ENCODE results near the gene FAM13B.
"Not testable (repeated sequence)": the region's sequence is repeated elsewhere in the genome, so short reads cannot be mapped to it uniquely, and the experiment has no call there.

The FAM13B gene

GRCh38 chr5:138035605-138036537 is 3.0 kb upstream of the FAM13B start:
- peak in 1 of 2 donors; percentile 61 for DNase-seq (ENCODE audit: low read depth in 1 of 2, low spot score in 1 of 2)

GRCh38 chr5:138033907-138034306 is 1.0 kb upstream of the FAM13B start:
- DNase-seq (ENCODE audit: low read depth in 1 of 2, low spot score in 1 of 2), result no peak

- DNase-seq (ENCODE audit: low read depth in 1 of 2, low spot score in 1 of 2), result no peak
Measured at GRCh38 chr5:138033386-138033808, 518 bp upstream of the FAM13B start.

GRCh38 chr5:138032028-138032571 is 779 bp downstream of the FAM13B start:
- DNase-seq (ENCODE audit: low read depth in 1 of 2, low spot score in 1 of 2), result peak in 1 of 2 donors; percentile 26

GRCh38 chr5:138029944-138030343 is 2.9 kb downstream of the FAM13B start:
- no peak for DNase-seq (ENCODE audit: low read depth in 1 of 2, low spot score in 1 of 2)

- DNase-seq (ENCODE audit: low read depth in 1 of 2, low spot score in 1 of 2), result no peak
Measured at GRCh38 chr5:138029501-138029900, 3.4 kb downstream of the FAM13B start.

- DNase-seq (ENCODE audit: low read depth in 1 of 2, low spot score in 1 of 2), result no peak
Measured at GRCh38 chr5:138028971-138029365, 3.9 kb downstream of the FAM13B start.

- not testable (repeated sequence) for DNase-seq (ENCODE audit: low read depth in 1 of 2, low spot score in 1 of 2)
Measured at GRCh38 chr5:138028262-138028970, 4.5 kb downstream of the FAM13B start.

GRCh38 chr5:138026793-138027192 is 6.1 kb downstream of the FAM13B start:
- not testable (repeated sequence) for DNase-seq (ENCODE audit: low read depth in 1 of 2, low spot score in 1 of 2)

- DNase-seq (ENCODE audit: low read depth in 1 of 2, low spot score in 1 of 2), result no peak
Measured at GRCh38 chr5:138025285-138025684, 7.6 kb downstream of the FAM13B start.

GRCh38 chr5:138024117-138024516 is 8.8 kb downstream of the FAM13B start:
- no peak for DNase-seq (ENCODE audit: low read depth in 1 of 2, low spot score in 1 of 2)

GRCh38 chr5:138022912-138023311 is 10.0 kb downstream of the FAM13B start:
- DNase-seq (ENCODE audit: low read depth in 1 of 2, low spot score in 1 of 2), result no peak

- no peak for DNase-seq (ENCODE audit: low read depth in 1 of 2, low spot score in 1 of 2)
Measured at GRCh38 chr5:138021771-138022170, 11.1 kb downstream of the FAM13B start.

- no peak for DNase-seq (ENCODE audit: low read depth in 1 of 2, low spot score in 1 of 2)
Measured at GRCh38 chr5:138018849-138019248, 14.0 kb downstream of the FAM13B start.

- no peak for DNase-seq (ENCODE audit: low read depth in 1 of 2, low spot score in 1 of 2)
Measured at GRCh38 chr5:138015916-138016315, 17.0 kb downstream of the FAM13B start.

- no peak for DNase-seq (ENCODE audit: low read depth in 1 of 2, low spot score in 1 of 2)
Measured at GRCh38 chr5:138011991-138012390, 20.9 kb downstream of the FAM13B start.

GRCh38 chr5:138000102-138000723 is 32.7 kb downstream of the FAM13B start:
- DNase-seq (ENCODE audit: low read depth in 1 of 2, low spot score in 1 of 2), result no peak

- peak in 1 of 2 donors; percentile 18 for DNase-seq (ENCODE audit: low read depth in 1 of 2, low spot score in 1 of 2)
Measured at GRCh38 chr5:137997726-137998213, 35.1 kb downstream of the FAM13B start.

GRCh38 chr5:137995749-137996128 is 37.1 kb downstream of the FAM13B start:
- DNase-seq (ENCODE audit: low read depth in 1 of 2, low spot score in 1 of 2), result no peak

- no peak for DNase-seq (ENCODE audit: low read depth in 1 of 2, low spot score in 1 of 2)
Measured at GRCh38 chr5:137995077-137995748, 37.7 kb downstream of the FAM13B start.

- DNase-seq (ENCODE audit: low read depth in 1 of 2, low spot score in 1 of 2), result no peak
Measured at GRCh38 chr5:137994556-137994955, 38.3 kb downstream of the FAM13B start.

All from activated CD4-positive, alpha-beta T cell treated with anti-CD3 and anti-CD28 coated beads, Interleukin-2, amount 50 U/mL, for 24 hours (primary cell).